GM12874 (cell line): ENCODE measurements around the gene C1orf74.

Experiments used
- TF ChIP-seq, protein P1 (sequence below): IDR thresholded peaks from 2 replicates; pipeline ENCODE4 v1.5.1; 2011; ENCODE audit warnings: low read depth, mild to moderate bottlenecking, control low read depth, low read length, moderate library complexity; ENCODE audit not compliant: insufficient read depth

C1orf74 gene

DNA sequence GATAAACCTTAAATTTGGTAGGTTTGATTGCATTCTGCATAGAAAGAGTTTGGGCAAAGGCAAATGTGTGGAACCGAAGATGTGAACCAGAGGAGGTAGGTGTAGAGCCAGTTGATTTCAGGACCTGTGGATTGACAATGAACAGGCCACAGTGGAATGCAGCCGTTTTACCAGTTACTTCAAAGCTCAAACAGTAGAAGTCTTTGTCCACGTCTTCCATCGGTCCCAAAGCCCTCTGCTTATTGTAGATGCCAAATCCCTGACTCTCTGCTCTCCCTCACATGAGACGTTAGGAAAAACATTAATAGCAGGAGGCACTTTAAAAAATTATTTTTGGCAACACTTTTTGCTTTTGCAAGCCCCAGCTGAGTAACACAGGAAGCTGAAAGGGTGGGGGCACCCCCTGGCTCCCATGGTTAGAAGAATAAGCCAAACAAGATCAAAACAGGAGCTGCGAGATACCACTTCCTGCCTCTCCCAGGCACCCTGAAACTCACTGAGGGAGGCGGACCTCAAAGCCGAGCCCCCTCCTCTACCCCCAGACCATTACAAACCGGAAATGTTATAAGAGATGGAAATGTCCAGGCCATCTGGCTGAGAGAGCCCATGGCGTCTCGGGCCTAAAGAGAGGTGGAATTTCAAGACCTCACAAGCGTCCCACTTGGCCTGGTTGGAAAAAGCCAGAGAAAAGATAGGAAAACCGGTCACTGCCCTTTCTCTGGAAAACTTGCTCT is 15.0 kb downstream of the C1orf74 start:
- TF ChIP-seq, protein P1, sequence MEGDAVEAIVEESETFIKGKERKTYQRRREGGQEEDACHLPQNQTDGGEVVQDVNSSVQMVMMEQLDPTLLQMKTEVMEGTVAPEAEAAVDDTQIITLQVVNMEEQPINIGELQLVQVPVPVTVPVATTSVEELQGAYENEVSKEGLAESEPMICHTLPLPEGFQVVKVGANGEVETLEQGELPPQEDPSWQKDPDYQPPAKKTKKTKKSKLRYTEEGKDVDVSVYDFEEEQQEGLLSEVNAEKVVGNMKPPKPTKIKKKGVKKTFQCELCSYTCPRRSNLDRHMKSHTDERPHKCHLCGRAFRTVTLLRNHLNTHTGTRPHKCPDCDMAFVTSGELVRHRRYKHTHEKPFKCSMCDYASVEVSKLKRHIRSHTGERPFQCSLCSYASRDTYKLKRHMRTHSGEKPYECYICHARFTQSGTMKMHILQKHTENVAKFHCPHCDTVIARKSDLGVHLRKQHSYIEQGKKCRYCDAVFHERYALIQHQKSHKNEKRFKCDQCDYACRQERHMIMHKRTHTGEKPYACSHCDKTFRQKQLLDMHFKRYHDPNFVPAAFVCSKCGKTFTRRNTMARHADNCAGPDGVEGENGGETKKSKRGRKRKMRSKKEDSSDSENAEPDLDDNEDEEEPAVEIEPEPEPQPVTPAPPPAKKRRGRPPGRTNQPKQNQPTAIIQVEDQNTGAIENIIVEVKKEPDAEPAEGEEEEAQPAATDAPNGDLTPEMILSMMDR = no peak

GRCh38 chr1:209768354-209768774 is 16.0 kb downstream of the C1orf74 start:
- TF ChIP-seq, protein P1 = no peak

DNA sequence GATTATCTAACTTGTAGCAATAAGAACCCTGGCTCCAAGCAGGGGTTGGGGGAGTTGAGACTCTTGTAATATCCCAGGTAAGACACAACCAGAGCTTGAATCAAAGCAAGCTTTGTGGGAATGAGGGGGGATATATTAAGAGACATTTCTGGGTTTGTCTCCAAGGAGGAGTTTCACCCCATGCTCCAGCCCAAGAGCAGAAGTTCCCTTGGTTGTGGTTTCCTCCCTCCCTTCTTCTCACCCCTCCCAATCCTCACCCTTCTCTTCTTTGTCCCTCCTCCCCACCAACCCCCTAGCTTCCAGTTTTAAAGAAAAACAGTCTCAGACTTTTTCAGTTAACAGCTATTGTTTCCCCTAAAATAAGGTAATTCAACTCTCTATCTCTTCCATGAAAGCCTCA is 16.7 kb downstream of the C1orf74 start:
- TF ChIP-seq, protein P1 = no peak

GRCh38 chr1:209767096-209767495 is 17.3 kb downstream of the C1orf74 start:
- TF ChIP-seq, protein P1 = no peak

DNA sequence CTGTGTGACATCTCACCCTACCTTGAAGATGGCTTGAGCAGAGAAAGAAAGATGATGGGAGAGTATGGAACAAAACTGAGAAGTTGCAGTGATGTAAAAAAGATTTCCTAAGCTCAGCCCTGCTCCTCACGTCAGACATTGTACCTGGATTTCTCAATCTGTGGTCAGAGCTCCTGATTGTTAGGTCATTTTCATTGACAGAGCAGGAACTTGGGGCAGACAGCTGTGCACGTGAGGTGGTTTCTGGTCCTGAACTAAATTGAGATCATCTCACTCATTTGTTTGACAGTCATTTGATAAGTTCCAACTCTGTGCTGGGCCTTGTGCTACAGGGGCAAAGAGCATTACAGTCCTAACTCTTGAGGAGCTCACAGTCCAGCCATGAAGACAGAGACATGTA is 18.3 kb downstream of the C1orf74 start:
- TF ChIP-seq, protein P1 = no peak

DNA sequence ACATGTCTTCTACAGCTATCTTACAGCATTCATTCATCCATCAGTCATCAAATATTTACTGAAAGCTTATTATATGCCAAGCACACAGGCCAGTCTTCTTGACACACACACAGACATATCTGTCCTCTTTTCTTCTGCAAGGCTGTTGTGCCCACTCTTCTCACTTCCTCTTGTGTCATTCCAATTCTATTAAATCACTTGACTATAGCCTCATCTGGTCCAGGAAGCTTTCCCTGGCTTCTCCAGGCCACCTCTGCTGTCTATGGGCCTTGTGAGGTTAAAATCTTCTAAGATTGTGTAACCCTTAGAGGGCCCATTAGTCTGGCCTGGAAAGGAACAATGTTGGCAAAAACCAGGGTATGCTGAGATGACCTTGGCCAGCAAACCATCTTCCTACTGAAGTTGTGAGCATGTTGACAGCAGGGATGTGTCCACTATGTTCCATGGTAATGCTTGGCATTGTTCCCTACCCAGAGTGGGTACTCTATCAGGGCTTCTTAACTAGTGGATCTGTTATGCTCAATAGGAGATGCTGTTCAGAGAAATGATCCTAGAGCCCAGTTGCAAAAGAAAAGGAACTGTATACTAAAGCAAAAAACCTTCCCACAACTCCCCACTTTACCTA is 23.2 kb downstream of the C1orf74 start:
- TF ChIP-seq, protein P1 = no peak

DNA sequence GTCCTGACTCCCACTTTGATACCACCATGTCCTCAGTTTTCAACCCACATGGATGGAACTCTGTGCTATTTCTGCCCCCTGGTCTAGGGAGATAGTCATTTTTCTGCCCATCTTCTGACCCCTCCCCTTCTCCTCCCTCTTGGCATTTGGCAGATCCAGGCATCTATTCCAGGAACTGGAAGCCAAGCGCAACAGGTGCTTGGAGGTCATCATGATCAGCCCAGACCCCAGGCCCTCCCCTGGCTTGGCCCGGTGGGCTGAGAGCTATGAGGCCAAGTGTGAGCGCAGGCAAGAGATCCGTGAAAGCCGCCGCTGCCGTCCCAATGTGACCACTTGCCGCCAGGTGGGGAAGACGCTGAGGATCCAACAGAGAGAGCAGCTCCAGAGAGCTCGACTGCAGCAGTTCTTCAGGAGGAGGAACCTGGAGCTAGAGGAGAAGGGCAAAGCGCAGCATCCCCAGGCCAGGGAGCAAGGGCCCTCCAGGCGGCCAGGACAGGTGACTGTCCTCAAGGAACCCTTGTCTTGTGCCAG is 24.5 kb downstream of the C1orf74 start:
- TF ChIP-seq, protein P1 = no peak
